AG04450 (cell line): Measurements from ENCODE around the gene PRR7. TPM values are rescaled to one million over a fixed set of nuclear protein-coding genes. Genes with fewer than 3 reads are reported as not detected.

ENCODE experiments used
- CTCF ChIA-PET: fragments of 300-600, 350-600 bp; formaldehyde crosslinking; extraction: SDS; loops from one replicate; lab custom pipeline; 2022; ENCODE audit warnings: antibody characterized with exemption, inconsistent platforms; lab: Charles Lee
- POLR2A ChIA-PET: fragments of 350-600 bp; formaldehyde crosslinking; extraction: SDS; loops from one replicate; lab custom pipeline; 2021; ENCODE audit warnings: antibody characterized with exemption, inconsistent platforms; lab: Yijun Ruan, JAX
- DNase-seq: peaks from one replicate; pipeline ENCODE4 v3.0.0-alpha.2; 2011; ENCODE audit warnings: low read depth, low spot score
- H3K27ac ChIP-seq: one replicate; pipeline ENCODE4 v1.5.1; 2012; ENCODE audit warnings: low read depth, low read length, control low read depth
- H3K27me3 ChIP-seq: one replicate; pipeline ENCODE4 v1.6.0; 2012; ENCODE audit warnings: low read length; ENCODE audit not compliant: control insufficient read depth, insufficient read depth
- H3K4me3 ChIP-seq: 2 replicates; pipeline ENCODE4 v1.5.1; 2011; ENCODE audit warnings: mild to moderate bottlenecking, low read depth, low read length, control low read depth
- H3K9me3 ChIP-seq: 2 replicates; pipeline ENCODE4 v1.5.1; 2012; ENCODE audit warnings: low read length; ENCODE audit not compliant: control insufficient read depth, insufficient read depth
- CTCF ChIP-seq: IDR thresholded peaks from 2 replicates; pipeline ENCODE4 v1.5.1; 2011; ENCODE audit warnings: low read depth, low read length, control low read depth, inconsistent platforms
- polyA plus RNA-seq: library from polyadenylated mRNA; depleted of rRNA; stranded (reverse); fragments of >200 nt; gene quantifications from 2 replicates; pipeline ENCODE4 v1.2.3, GENCODE V29; 2011

The PRR7 gene
- polyA plus RNA-seq, 1 experiment = 1.0 TPM

GRCh38 chr5:177475563-177476427, 29.2 kb downstream of the PRR7 start:
- H3K9me3 ChIP-seq = no peaks in the 10 kb centered on the region; the same call in 1 of the 2 replicates
- no peaks in the 10 kb centered on the region for H3K27me3 ChIP-seq
- TF ChIP-seq CTCF = no peak
- CTCF ChIA-PET = interaction anchor here (1.0 to 3.7 kb wide), 4 partner anchors 18 to 166 kb away, joined by 3 to 11 read pairs (median 8); no protein-coding TSS in a partner anchor
- POLR2A ChIA-PET = interaction anchor here (0.5 to 13.1 kb wide), 4 partner anchors 9 to 92 kb away, joined by 6 to 230 read pairs (median 8); partner anchors contain the start of gene PDLIM7
- peak overlapping the region; percentile 31 for H3K27ac ChIP-seq
- no peak for DNase-seq
- no peak overlapping the region for H3K4me3 ChIP-seq

GRCh38 chr5:177476531-177477233, 30.1 kb downstream of the PRR7 start:
- H3K9me3 ChIP-seq = no peaks in the 10 kb centered on the region; the same call in 1 of the 2 replicates
- ChIA-PET POLR2A (interaction anchor here (0.5 to 13.1 kb wide), 4 partner anchors 8 to 91 kb away, joined by 4 to 230 read pairs (median 8); partner anchors contain the start of gene PDLIM7), CTCF (interaction anchor here (1.0 to 3.7 kb wide), 4 partner anchors 16 to 167 kb away, joined by 3 to 11 read pairs (median 4); no protein-coding TSS in a partner anchor)
- no peak for TF ChIP-seq CTCF
- no peak overlapping the region for H3K4me3 ChIP-seq
- H3K27me3 ChIP-seq = no peaks in the 10 kb centered on the region
- H3K27ac ChIP-seq = no peak overlapping the region
- DNase-seq = no peak

GRCh38 chr5:177477701-177478477, 31.3 kb downstream of the PRR7 start:
- TF ChIP-seq CTCF = no peak
- Histone ChIP-seq H3K9me3 (no peaks in the 10 kb centered on the region), H3K27ac (peak overlapping the region; percentile 31), H3K4me3 (no peak overlapping the region), H3K27me3 (no peaks in the 10 kb centered on the region)
- ChIA-PET CTCF (interaction anchor here (1.2 to 3.7 kb wide), 3 partner anchors 15 to 24 kb away, joined by 3 to 11 read pairs (median 11); no protein-coding TSS in a partner anchor), POLR2A (interaction anchor here (1.1 to 13.1 kb wide), 5 partner anchors 9 to 88 kb away, joined by 4 to 230 read pairs (median 4); partner anchors contain the start of gene PDLIM7)
- DNase-seq = no peak

GRCh38 chr5:177478711-177479646, 32.4 kb downstream of the PRR7 start:
- no peak for TF ChIP-seq CTCF
- no peak for DNase-seq
- no peaks in the 10 kb centered on the region for H3K27me3 ChIP-seq
- no peak overlapping the region for H3K4me3 ChIP-seq
- ChIA-PET CTCF (interaction anchor here (1.4 to 3.7 kb wide), 3 partner anchors 22 to 88 kb away, joined by 4 to 11 read pairs (median 11); no protein-coding TSS in a partner anchor), POLR2A (interaction anchor here (1.4 to 13.1 kb wide), 5 partner anchors 7 to 89 kb away, joined by 4 to 230 read pairs (median 9); partner anchors contain the start of gene PDLIM7)
- H3K9me3 ChIP-seq = no peaks in the 10 kb centered on the region
- H3K27ac ChIP-seq = peak overlapping the region; percentile 77
